HG02623 (cell line): ENCODE results near the gene ARID1B.

Experiments
- ATAC-seq: cut with Tn5 transposase; IDR thresholded peaks from one replicate; pipeline ENCODE4 v1.9.1; 2021; ENCODE audit warnings: moderate library complexity; ENCODE audit not compliant: unreplicated experiment

Gene ARID1B

DNA sequence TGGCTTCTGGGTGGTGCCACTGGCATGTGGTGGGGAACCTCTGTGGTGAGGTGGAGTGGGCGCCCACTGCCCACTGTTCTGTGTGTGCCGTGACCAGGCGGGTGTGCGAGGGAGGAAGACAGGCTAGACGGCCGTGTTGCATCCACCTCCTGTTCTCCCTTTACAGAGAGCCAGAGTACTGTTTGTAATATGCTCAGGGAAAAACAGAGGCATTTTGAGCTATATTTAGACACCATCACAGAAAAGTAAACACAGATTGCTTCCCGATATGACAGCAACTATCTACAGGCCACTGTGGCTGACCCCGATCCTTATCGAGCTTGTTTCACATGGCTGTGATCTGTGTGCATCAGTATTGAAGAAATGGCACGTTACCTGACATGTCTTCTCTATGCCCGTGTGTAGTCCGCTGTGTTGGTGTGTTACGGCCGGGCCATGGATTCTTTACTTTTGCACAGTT, 45.6 kb downstream of the ARID1B start:
- ATAC-seq: no peak

DNA sequence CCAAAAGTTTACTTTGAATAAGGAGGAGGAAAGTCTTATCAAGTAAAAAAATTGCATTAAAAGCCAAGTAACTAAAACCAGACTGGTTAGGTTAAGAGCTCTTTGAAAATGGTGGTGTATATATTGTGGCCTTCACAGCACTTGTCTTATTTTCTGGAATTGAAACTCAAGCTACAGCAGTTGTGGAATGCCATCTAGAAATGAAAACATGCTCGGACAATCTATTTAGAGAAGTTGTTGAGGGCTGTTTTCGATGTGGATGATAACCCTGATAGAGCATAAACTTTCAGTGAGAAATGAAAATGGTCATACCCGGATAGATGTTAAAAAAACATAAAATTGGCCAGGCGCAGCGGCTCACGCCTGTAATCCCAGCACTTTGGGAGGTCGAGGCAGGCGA, 47.0 kb downstream of the ARID1B start:
- ATAC-seq: no peak

GRCh38 chr6:156825475-156825874, 48.3 kb downstream of the ARID1B start:
- ATAC-seq: no peak

GRCh38 chr6:156826290-156826955, 49.2 kb downstream of the ARID1B start:
- ATAC-seq: no peak

DNA sequence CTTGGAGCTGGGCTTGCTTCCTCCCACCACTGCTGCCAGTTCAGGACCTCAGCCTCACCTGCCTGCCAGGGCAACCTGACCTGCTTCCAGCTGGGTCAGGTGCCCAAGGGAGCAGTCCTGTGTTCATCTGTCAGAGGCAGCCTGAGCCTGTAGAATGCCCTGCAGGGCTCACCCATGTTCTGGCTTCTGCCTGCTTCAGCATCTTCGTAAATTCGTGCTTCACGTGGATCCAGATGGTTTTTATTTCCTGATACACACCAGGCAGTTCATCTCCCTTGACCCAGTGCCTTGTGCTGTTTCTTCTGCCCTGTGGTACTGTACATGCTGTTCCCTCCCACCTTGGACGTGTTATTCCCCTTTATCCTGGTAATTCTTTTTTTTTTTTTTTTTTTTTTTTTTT, 50.2 kb downstream of the ARID1B start:
- ATAC-seq: no peak

GRCh38 chr6:156828280-156828703, 51.1 kb downstream of the ARID1B start:
- no peak for ATAC-seq

DNA sequence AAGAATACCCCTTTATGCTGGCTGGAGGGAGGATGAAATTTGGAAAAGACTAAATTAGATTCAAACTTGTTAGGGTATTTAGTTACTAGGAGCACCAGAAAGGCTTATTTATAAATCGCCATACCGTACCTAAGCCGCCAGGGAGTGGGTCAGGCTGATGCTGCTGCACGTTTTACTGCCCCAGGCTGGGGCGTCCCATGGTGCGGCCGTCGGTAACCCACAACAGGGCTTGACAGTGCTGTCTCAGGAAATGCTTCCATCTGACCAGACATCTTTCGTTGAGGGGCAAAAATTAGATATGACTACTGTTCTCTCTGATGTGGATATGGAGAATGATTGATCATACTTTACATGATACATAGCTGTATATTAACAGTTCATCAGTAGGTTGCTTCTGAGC, 52.9 kb downstream of the ARID1B start:
- ATAC-seq: no peak

GRCh38 chr6:156832231-156832647, 55.1 kb downstream of the ARID1B start:
- no peak for ATAC-seq

GRCh38 chr6:156832669-156833068, 55.5 kb downstream of the ARID1B start:
- ATAC-seq: no peak

DNA sequence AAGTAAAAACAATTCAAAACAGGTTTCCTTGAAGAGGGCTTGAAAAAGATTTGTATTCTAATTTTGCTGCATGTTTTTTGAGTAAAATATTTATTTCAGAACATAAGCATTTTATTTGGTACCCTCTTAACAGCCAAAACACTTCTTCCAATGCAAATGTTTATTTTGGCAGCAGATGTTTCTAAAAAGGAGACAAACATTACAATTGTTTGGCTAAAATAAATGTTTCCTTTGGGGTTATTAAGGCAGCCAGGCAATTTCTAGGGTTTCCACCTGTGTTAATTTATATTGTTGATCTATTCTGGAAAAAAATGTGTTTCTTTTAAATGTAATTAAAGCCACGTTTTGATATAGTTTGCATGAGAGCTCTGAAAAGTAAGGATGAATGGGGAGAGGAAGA, 56.6 kb downstream of the ARID1B start:
- ATAC-seq: no peak

- no peak for ATAC-seq
Measured at GRCh38 chr6:156839129-156839528, 62.0 kb downstream of the ARID1B start.

DNA sequence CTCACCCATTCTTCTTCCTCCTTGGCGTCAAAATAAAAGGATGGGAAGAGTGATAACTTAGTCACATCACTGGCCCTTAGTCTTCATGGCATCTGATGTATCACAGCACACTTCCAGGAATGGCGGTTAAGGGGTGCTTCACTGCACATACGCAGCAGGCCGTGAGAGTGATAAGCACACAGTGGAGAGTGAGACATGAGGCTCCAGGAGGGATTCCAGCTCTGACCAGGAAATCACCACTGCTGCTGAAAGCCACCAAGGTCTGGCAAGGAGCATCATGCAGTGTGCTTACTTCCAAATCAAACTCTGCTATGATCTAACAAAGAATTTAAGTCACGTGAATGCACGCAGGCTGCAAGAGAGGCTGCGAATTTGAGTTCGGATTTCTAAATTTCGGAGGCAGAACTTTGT, 62.4 kb downstream of the ARID1B start:
- no peak for ATAC-seq

GRCh38 chr6:156840136-156840535, 63.0 kb downstream of the ARID1B start:
- no peak for ATAC-seq

DNA sequence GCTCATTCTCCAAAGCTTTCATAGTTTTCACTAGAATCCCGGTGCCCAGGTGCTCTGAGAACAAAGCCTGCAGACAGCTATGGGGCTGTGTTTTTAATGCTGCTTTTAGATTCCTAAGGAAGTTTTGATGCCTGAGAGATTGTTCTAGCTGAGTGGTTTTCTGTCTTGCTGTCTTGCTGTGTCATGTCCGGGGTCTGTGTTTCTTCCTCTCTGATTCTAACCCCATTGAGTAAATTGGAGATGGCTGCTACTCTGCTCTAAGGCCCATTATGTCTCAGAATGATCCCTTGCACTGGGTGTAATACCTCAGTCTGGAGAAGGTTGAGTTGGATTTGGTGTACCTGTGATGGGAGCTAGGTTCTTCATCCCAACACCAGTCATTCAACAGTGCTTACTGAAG, 63.4 kb downstream of the ARID1B start:
- ATAC-seq: no peak

DNA sequence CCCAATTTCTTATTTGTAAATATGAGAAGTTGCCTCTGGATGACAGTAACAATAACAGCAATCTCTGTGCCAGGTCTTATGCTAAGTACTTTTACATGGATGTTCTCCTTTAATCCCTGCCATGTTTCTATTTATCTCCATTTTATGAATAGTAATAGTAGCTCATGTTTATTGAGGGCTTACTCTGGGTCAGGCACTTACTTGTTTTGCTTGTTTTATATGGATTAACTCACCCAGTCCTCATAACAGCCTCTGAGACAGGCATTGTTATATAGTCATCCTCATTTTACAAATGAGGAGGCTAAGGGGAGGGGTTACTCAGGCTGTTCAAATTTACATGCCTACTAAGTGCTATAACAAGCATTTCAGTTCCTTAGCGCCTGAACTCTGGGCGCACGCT, 64.3 kb downstream of the ARID1B start:
- ATAC-seq: no peak

DNA sequence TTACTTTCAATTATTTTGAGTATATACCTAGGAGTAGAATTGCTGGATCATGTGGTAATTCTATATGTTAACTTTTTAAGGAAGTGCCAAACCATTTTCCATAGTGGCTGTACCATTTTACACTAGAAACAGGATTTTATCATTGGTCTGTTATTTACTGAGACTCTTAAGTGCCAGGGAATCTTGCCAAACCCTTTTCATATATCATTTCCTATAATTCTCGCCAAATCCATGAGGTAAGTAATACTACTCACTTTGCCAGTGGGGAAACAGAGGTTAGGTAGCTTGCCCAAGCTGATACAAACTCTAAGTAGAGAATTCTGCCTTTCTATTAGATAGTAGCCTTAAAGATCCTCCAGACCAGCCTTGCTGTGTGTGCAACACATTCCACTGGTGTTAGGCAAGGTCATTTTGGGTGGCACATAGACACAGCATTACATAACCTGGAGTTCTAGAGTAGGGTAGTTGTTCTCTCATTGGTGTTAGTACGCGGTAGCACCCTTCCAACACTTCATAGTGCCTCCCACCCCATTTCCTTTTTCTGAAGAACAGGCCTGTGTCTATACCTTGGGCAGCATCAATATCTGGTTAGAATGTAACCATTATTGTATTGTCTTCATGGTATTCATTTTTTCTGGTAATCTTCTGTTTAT, 65.5 kb downstream of the ARID1B start:
- no peak for ATAC-seq

DNA sequence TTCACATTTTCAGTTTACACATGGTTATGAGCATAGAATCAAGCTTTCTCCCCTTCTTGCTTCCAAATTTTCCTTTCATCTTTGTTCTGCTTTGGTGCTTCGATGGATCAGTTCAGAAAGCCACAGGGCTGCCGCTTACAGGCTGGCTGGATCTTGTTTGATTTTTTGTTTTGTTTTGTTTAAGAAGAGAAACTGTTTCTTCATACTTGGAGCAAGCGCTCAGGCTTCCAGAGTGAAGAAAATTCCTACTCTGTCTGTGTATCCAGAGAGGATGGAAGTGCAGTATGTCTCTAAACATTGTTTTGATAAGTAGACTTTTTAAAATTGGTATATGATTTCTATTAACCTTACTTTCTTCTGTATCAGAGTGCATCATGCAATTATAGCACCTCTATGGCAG, 66.9 kb downstream of the ARID1B start:
- no peak for ATAC-seq

DNA sequence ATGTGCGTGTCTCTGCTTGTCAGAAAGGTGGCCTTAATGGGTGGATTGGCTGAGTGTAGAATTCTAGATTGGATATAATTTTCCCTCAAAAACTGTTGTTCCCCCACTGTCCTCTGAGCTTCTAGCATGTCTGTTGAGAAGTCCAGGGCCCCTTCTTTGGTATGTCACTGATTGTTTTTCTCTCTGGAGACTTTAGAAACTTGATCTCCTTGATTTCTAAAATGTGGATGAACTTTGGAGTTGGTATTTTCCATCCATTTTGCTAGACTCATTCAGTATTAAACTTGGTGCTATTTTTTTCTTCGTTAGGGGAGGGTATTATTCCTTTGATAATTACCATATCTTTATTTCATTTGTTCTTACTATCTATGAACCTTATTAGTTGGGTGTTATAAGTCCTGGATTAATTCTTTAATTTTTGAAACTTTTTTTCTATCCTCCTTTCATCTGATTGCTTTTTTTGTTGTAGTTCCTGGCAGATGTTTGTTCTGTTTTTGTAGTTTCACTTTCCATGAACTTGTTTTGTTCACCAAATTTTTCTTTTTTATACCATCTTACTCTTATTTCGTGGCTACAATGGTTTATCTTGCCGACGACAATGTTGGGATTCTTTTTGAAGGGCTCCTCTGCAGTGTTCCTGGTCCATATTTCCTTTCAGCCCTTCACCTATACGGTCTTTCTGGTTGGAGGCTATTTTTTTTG, 68.4 kb downstream of the ARID1B start:
- no peak for ATAC-seq

DNA sequence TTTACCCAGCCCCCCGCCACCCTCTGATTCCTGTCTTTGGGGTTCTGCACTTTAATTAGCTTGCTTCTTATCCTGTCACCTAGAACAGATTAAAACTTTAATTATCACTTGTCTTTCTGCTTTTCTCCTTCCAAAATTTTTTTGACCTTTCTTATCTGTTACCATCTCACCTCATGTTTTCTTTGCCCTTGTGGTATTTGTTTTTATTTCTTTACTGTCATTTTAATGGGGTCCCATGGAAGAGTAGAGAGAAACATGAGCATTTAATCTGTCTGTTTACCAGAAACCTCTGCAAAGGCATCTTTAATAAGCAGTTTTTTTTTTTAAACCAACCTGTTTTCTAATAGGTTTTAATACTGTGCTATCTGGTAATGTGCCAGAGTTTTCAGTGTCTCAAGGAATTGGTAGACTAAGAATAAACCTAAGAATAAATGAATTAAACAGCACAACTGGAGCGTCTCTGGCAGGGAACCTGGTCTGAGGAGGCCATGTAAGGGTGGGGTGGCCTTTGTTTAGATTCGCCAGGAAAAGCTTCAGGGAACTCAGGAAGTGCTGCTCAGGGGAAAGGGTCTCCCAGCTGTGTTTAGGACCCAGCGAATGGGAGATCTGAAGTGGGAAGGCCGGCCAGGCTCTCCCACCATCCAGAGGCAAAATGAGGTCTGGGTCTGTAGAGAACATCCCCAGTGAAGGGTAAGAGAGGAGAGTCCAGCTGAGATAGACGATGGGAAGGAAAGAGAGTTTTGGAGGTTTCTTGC, 69.8 kb downstream of the ARID1B start:
- ATAC-seq: no peak

GRCh38 chr6:156848123-156848522, 70.9 kb downstream of the ARID1B start:
- ATAC-seq: no peak

DNA sequence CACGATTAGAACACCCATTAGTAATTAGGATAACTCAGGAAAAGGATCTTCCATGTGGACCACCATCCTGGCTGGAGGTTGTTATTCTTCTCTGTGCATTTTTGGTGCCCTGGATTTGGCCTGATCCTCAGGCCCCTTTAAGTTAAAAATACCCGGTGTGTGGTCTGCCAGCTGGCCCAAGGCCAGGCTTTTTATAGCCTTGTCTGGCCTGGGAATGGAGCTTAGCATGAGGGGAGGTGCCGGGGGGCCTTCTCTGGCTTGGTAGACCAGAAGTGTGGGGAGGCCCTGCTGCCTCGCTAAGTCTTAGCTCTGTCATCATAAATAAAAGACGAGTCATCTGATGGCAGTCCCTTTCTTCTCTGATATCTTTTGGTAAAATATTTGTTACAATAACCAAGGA, 71.4 kb downstream of the ARID1B start:
- no peak for ATAC-seq
